OCI-LY7 (cell line): Measurements from ENCODE around the gene CEP131. TPM values are rescaled to one million over a fixed set of nuclear protein-coding genes. Genes with fewer than 3 reads are reported as not detected.

ENCODE experiments used
- BruUV-seq: library from RNA; stranded (reverse); fragments of 400-500 nt; replicated peaks from 2 replicates; lab custom pipeline; 2021; lab: Mats Ljungman, UMichigan
- CTCF ChIA-PET: fragments of 300-600 bp; sonication (Branson Sonifier 250); formaldehyde crosslinking; loops from one replicate; lab custom pipeline; 2022; ENCODE audit warnings: antibody characterized with exemption; ENCODE audit not compliant: unreplicated experiment; lab: Charles Lee
- POLR2A ChIA-PET: fragments of 300-600 bp; sonication (Branson Sonifier 250); formaldehyde crosslinking; loops from one replicate; lab custom pipeline; 2022; ENCODE audit warnings: antibody characterized with exemption; lab: Charles Lee
- DNase-seq: peaks from one replicate; pipeline ENCODE4 v3.0.0-alpha.2; 2015; ENCODE audit warnings: low spot score
- H2AFZ ChIP-seq: fragments of 200-600 bp; sonication (generic), shearing (Covaris generic); 2 replicates; pipeline ENCODE4 v1.6.1; 2014; ENCODE audit warnings: mild to moderate bottlenecking, antibody characterized with exemption, low read length, moderate library complexity
- H3K27ac ChIP-seq: fragments of 200-600 bp; sonication (generic); 2 replicates; pipeline ENCODE4 v1.5.1; 2014; ENCODE audit warnings: mixed run types, low read depth, mild to moderate bottlenecking, moderate library complexity, low read length, inconsistent platforms; ENCODE audit not compliant: poor library complexity, severe bottlenecking
- H3K36me3 ChIP-seq: fragments of 200-600 bp; sonication (generic); 2 replicates; pipeline ENCODE4 v1.6.1; 2014; ENCODE audit warnings: mild to moderate bottlenecking, antibody characterized with exemption, low read length, moderate library complexity, mixed read lengths; ENCODE audit not compliant: insufficient read depth
- H3K4me1 ChIP-seq: fragments of 200-600 bp; sonication (generic); 2 replicates; pipeline ENCODE4 v1.5.1; 2014; ENCODE audit warnings: mild to moderate bottlenecking, low read length; ENCODE audit not compliant: insufficient read depth, poor library complexity, severe bottlenecking
- H3K4me2 ChIP-seq: fragments of 200-600 bp; sonication (generic); 2 replicates; pipeline ENCODE4 v1.6.1; 2014; ENCODE audit warnings: mild to moderate bottlenecking, low read length
- H3K4me3 ChIP-seq: fragments of 200-600 bp; sonication (generic); 2 replicates; pipeline ENCODE4 v1.5.1; 2014; ENCODE audit warnings: mild to moderate bottlenecking, low read depth, low read length; ENCODE audit not compliant: poor library complexity, severe bottlenecking
- H3K79me2 ChIP-seq: fragments of 200-600 bp; sonication (generic); 2 replicates; pipeline ENCODE4 v1.6.1; 2016; ENCODE audit warnings: low read depth, mild to moderate bottlenecking, low read length, moderate library complexity, mixed read lengths; ENCODE audit not compliant: insufficient read depth
- H3K9me2 ChIP-seq: fragments of 200-600 bp; sonication (generic); 2 replicates; pipeline ENCODE4 v1.6.1; 2016; ENCODE audit warnings: mild to moderate bottlenecking, low read length, mixed read lengths; ENCODE audit not compliant: insufficient read depth
- H3K9me3 ChIP-seq: fragments of 200-600 bp; sonication (generic); 2 replicates; pipeline ENCODE4 v1.6.1; 2014; ENCODE audit warnings: mild to moderate bottlenecking, mixed run types, low read length, mixed read lengths
- H4K20me1 ChIP-seq: fragments of 200-600 bp; sonication (generic); 2 replicates; pipeline ENCODE4 v1.6.1; 2014; ENCODE audit warnings: mild to moderate bottlenecking, antibody characterized with exemption, low read length, moderate library complexity, mixed read lengths; ENCODE audit not compliant: insufficient read depth
- EZH2phosphoT487 ChIP-seq: fragments of 200-600 bp; sonication (generic); IDR thresholded peaks from 2 replicates; pipeline ENCODE4 v1.6.1; 2018; ENCODE audit warnings: low read depth, borderline replicate concordance, mild to moderate bottlenecking, mixed run types, antibody characterized with exemption, low read length, moderate library complexity, mixed read lengths
- intact Hi-C: fragments of 100-400 bp; cut with micrococcal nuclease; formaldehyde crosslinking; loops from one replicate; pipeline ENCODE4 v1.10.0; 2022; ENCODE audit not compliant: unreplicated experiment
- total RNA-seq, 2 experiments: library from RNA; depleted of rRNA in 1 of 2; stranded (reverse); fragments of >200 nt in 1 of 2; shearing (Covaris generic) in 1 of 2; gene quantifications; 2 replicates each; pipeline ENCODE4 v1.2.3, GENCODE V29; 2014 to 2022
- TF ChIP-seq, protein P1 (sequence below): fragments of 200-600 bp; sonication (generic); conservative IDR thresholded peaks from 2 replicates; pipeline ENCODE4 v1.5.1; 2014; ENCODE audit warnings: mild to moderate bottlenecking, antibody characterized with exemption, low read length, moderate library complexity, mixed read lengths

The CEP131 gene
- total RNA-seq, 2 experiments from 2014 or later: 32.9 to 38.6 TPM

GRCh38 chr17:81232616-81233241 lies 10.0 kb upstream of the CEP131 start:
- H3K36me3 ChIP-seq: peaks cover 23% of the 10 kb centered on the region
- peaks cover 18% of the 10 kb centered on the region for H3K4me1 ChIP-seq
- H3K4me2 ChIP-seq: no peak overlapping the region
- no TSS peak for BruUV-seq
- no peaks in the 10 kb centered on the region for H3K9me2 ChIP-seq
- TF ChIP-seq EZH2phosphoT487: no peak
- TF ChIP-seq, protein P1, sequence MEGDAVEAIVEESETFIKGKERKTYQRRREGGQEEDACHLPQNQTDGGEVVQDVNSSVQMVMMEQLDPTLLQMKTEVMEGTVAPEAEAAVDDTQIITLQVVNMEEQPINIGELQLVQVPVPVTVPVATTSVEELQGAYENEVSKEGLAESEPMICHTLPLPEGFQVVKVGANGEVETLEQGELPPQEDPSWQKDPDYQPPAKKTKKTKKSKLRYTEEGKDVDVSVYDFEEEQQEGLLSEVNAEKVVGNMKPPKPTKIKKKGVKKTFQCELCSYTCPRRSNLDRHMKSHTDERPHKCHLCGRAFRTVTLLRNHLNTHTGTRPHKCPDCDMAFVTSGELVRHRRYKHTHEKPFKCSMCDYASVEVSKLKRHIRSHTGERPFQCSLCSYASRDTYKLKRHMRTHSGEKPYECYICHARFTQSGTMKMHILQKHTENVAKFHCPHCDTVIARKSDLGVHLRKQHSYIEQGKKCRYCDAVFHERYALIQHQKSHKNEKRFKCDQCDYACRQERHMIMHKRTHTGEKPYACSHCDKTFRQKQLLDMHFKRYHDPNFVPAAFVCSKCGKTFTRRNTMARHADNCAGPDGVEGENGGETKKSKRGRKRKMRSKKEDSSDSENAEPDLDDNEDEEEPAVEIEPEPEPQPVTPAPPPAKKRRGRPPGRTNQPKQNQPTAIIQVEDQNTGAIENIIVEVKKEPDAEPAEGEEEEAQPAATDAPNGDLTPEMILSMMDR: no peak
- no peak overlapping the region for H2AFZ ChIP-seq
- POLR2A ChIA-PET: no interaction called here
- no peak for DNase-seq
- no peak overlapping the region for H3K4me3 ChIP-seq
- CTCF ChIA-PET: no interaction called here
- H3K27ac ChIP-seq: no peak overlapping the region
- H3K79me2 ChIP-seq: peaks cover 1% of the 10 kb centered on the region; the same call in 1 of the 2 replicates
- intact Hi-C loops: no loop called here
- no peaks in the 10 kb centered on the region for H3K9me3 ChIP-seq
- no peaks in the 10 kb centered on the region for H4K20me1 ChIP-seq

GRCh38 chr17:81231766-81232581 lies 9.2 kb upstream of the CEP131 start:
- DNase-seq: no peak
- no TSS peak for BruUV-seq
- Histone ChIP-seq H2AFZ (no peak overlapping the region), H4K20me1 (no peaks in the 10 kb centered on the region), H3K4me1 (peaks cover 17% of the 10 kb centered on the region), H3K4me3 (no peak overlapping the region), H3K27ac (no peak overlapping the region), H3K4me2 (no peak overlapping the region), H3K79me2 (no peaks in the 10 kb centered on the region), H3K36me3 (peaks cover 23% of the 10 kb centered on the region), H3K9me2 (no peaks in the 10 kb centered on the region), H3K9me3 (no peaks in the 10 kb centered on the region)
- ChIA-PET CTCF (no interaction called here), POLR2A (no interaction called here)
- intact Hi-C loops: no loop called here
- TF ChIP-seq, protein P1: no peak
- no peak for TF ChIP-seq EZH2phosphoT487
